ENCODE measurements around the gene CRAMP1. TPM values are rescaled to one million over a fixed set of nuclear protein-coding genes. Genes with fewer than 3 reads are reported as not detected.

CRAMP1 gene
- total RNA-seq, 1 experiment from 2014 or later, result 22.9 TPM

DNA sequence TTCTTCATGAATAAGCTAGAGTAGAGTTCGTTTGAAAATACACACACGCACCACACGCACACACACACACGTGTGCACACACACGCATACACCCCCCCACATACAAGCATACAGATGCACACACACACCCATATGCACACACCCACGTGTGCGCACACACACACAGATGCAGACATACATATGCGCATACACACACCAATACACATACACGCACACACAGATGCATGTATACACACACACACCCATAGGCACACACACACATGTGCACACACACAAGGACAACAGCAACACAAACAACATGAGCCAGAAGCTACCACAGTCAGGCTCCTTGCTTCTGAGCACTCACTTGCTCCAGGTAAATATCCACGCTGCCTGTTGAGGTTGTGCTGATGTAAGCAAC, 5.4 kb upstream of the CRAMP1 start:
- no peak for ATAC-seq
- POLR2A ChIA-PET, result no interaction called here

More for the DNA sequence above, 5.4 kb upstream of the CRAMP1 start:
- no peaks in the 10 kb centered on the region for H3K79me2 ChIP-seq (ENCODE audit: insufficient read depth, low read length)
- no peaks in the 10 kb centered on the region for H3K9me2 ChIP-seq (ENCODE audit: insufficient read depth)
- no peak overlapping the region for H3K4me3 ChIP-seq (replicated peaks in 1 of 2; ENCODE audit: low read depth in 1 of 2, low read length in 2 of 2)
- H4K20me1 ChIP-seq (ENCODE audit: insufficient read depth), result no peaks in the 10 kb centered on the region
- TF ChIP-seq, protein P1, sequence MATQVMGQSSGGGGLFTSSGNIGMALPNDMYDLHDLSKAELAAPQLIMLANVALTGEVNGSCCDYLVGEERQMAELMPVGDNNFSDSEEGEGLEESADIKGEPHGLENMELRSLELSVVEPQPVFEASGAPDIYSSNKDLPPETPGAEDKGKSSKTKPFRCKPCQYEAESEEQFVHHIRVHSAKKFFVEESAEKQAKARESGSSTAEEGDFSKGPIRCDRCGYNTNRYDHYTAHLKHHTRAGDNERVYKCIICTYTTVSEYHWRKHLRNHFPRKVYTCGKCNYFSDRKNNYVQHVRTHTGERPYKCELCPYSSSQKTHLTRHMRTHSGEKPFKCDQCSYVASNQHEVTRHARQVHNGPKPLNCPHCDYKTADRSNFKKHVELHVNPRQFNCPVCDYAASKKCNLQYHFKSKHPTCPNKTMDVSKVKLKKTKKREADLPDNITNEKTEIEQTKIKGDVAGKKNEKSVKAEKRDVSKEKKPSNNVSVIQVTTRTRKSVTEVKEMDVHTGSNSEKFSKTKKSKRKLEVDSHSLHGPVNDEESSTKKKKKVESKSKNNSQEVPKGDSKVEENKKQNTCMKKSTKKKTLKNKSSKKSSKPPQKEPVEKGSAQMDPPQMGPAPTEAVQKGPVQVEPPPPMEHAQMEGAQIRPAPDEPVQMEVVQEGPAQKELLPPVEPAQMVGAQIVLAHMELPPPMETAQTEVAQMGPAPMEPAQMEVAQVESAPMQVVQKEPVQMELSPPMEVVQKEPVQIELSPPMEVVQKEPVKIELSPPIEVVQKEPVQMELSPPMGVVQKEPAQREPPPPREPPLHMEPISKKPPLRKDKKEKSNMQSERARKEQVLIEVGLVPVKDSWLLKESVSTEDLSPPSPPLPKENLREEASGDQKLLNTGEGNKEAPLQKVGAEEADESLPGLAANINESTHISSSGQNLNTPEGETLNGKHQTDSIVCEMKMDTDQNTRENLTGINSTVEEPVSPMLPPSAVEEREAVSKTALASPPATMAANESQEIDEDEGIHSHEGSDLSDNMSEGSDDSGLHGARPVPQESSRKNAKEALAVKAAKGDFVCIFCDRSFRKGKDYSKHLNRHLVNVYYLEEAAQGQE (IDR thresholded peaks at IDR 0.05; ENCODE audit: low read depth), result no peak
- TF ChIP-seq POLR2AphosphoS5 (IDR thresholded peaks at IDR 0.05; ENCODE audit: low read depth, low read length) (no peak), JUND (IDR thresholded peaks at IDR 0.05) (no peak), SIN3A (IDR thresholded peaks at IDR 0.05; ENCODE audit: low read depth) (no peak), EGR1 (IDR thresholded peaks at IDR 0.05; ENCODE audit: low read depth) (no peak), EZH2 (IDR thresholded peaks at IDR 0.05) (no peak), ELF1 (IDR thresholded peaks at IDR 0.05; ENCODE audit: borderline replicate concordance, low read depth) (no peak), EZH2phosphoT487 (IDR thresholded peaks at IDR 0.05; ENCODE audit: borderline replicate concordance) (no peak), ZFX (IDR thresholded peaks at IDR 0.05) (no peak)
- TF ChIP-seq, protein P2, sequence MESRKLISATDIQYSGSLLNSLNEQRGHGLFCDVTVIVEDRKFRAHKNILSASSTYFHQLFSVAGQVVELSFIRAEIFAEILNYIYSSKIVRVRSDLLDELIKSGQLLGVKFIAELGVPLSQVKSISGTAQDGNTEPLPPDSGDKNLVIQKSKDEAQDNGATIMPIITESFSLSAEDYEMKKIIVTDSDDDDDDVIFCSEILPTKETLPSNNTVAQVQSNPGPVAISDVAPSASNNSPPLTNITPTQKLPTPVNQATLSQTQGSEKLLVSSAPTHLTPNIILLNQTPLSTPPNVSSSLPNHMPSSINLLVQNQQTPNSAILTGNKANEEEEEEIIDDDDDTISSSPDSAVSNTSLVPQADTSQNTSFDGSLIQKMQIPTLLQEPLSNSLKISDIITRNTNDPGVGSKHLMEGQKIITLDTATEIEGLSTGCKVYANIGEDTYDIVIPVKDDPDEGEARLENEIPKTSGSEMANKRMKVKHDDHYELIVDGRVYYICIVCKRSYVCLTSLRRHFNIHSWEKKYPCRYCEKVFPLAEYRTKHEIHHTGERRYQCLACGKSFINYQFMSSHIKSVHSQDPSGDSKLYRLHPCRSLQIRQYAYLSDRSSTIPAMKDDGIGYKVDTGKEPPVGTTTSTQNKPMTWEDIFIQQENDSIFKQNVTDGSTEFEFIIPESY (IDR thresholded peaks at IDR 0.05; ENCODE audit: extremely low read depth, insufficient replicate concordance, low read length), result no peak
- TF ChIP-seq, protein P3, sequence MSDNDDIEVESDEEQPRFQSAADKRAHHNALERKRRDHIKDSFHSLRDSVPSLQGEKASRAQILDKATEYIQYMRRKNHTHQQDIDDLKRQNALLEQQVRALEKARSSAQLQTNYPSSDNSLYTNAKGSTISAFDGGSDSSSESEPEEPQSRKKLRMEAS (IDR thresholded peaks at IDR 0.05), result no peak
- no peak overlapping the region for H2AFZ ChIP-seq (ENCODE audit: low read depth, low read length, poor library complexity, severe bottlenecking)
- peaks cover 3 to 7% of the 10 kb centered on the region in 2 experiments; a peak in 1 of 4 replicates for H3K36me3 ChIP-seq (ENCODE audit: control insufficient read depth in 1 of 2, insufficient read depth in 2 of 2, low read length in 2 of 2)
- CTCF ChIA-PET, result no interaction called here
- no peak overlapping the region for H3K4me2 ChIP-seq (ENCODE audit: low read length)
- intact Hi-C loops (cut with micrococcal nuclease), result no loop called here
- H3K27me3 ChIP-seq (ENCODE audit: insufficient read depth, low read length), result no peaks in the 10 kb centered on the region
- no TSS peak for BruUV-seq (replicated peaks)
- H3K9me3 ChIP-seq (ENCODE audit: control insufficient read depth in 1 of 2, insufficient read depth in 1 of 2, low read depth in 1 of 2, low read length in 2 of 2), result no peaks in the 10 kb centered on the region
- H3K9ac ChIP-seq (ENCODE audit: low read length), result no peak overlapping the region
- DNase-seq (ENCODE audit: low read depth, low spot score), result no peak
- RAD21 ChIA-PET (ENCODE audit: low non-redundant PET in 1 of 2, low total read pairs in 2 of 2, uncharacterized antibody in 2 of 2, unreplicated experiment in 2 of 2), result no interaction called here
- H3K27ac ChIP-seq (ENCODE audit: low read depth, low read length), result no peak overlapping the region
- peaks cover 7 to 21% of the 10 kb centered on the region in 2 experiments for H3K4me1 ChIP-seq (ENCODE audit: control insufficient read depth in 1 of 2, insufficient read depth in 2 of 2, low read length in 2 of 2)
